Right atrium auricular region (tissue), 2 donors: ENCODE data around the gene POFUT1. TPM values are rescaled to one million over a fixed set of nuclear protein-coding genes. Genes with fewer than 3 reads are reported as not detected.
A peak's percentile ranks its signal among the peaks of the same experiment; 100 is the strongest.

Experiments used
- DNase-seq: peaks from one replicate; pipeline ENCODE4 v3.0.0-alpha.2; 2019; ENCODE audit warnings: low spot score
- H3K27ac ChIP-seq, 2 donors: fragments of 200-600 bp; sonication (generic); 1 replicate in 1 of 2; 2 replicates in 1 of 2; pipeline ENCODE4 v1.5.1; 2016 to 2019
- H3K27me3 ChIP-seq, 2 donors: fragments of 200-600 bp; sonication (generic); one replicate each; pipeline versions ENCODE4 v1.5.1 to v1.6.0; 2017 to 2019
- H3K36me3 ChIP-seq: fragments of 200-600 bp; sonication (generic); one replicate; pipeline ENCODE4 v1.5.1; 2016
- H3K4me1 ChIP-seq, 2 donors: fragments of 200-600 bp; sonication (generic); one replicate each; pipeline versions ENCODE4 v1.5.1 to v1.6.0; 2017 to 2019
- H3K4me3 ChIP-seq, 2 donors: fragments of 200-600 bp; sonication (generic); 1 replicate in 1 of 2; 2 replicates in 1 of 2; pipeline ENCODE4 v1.5.1; 2017 to 2019; ENCODE audit warnings: mild to moderate bottlenecking in 1 of 2, moderate library complexity in 1 of 2
- H3K9me3 ChIP-seq, 2 donors: fragments of 200-600 bp; sonication (generic); one replicate each; pipeline ENCODE4 v1.5.1; 2019
- total RNA-seq, 2 donors: library from RNA; depleted of rRNA; stranded (reverse); fragments of >200 nt; gene quantifications; one replicate each; pipeline ENCODE4 v1.1.0, GENCODE V29; 2016
- TF ChIP-seq, protein P1 (sequence below), 2 donors: fragments of 200-600 bp; sonication (generic); IDR thresholded peaks; one replicate each; pipeline ENCODE4 v1.5.1; 2019; ENCODE audit warnings: antibody characterized with exemption in 2 of 2

Gene POFUT1
- total RNA-seq, 2 donors from 2014 or later: 26.8 to 31.6 TPM

DNA sequence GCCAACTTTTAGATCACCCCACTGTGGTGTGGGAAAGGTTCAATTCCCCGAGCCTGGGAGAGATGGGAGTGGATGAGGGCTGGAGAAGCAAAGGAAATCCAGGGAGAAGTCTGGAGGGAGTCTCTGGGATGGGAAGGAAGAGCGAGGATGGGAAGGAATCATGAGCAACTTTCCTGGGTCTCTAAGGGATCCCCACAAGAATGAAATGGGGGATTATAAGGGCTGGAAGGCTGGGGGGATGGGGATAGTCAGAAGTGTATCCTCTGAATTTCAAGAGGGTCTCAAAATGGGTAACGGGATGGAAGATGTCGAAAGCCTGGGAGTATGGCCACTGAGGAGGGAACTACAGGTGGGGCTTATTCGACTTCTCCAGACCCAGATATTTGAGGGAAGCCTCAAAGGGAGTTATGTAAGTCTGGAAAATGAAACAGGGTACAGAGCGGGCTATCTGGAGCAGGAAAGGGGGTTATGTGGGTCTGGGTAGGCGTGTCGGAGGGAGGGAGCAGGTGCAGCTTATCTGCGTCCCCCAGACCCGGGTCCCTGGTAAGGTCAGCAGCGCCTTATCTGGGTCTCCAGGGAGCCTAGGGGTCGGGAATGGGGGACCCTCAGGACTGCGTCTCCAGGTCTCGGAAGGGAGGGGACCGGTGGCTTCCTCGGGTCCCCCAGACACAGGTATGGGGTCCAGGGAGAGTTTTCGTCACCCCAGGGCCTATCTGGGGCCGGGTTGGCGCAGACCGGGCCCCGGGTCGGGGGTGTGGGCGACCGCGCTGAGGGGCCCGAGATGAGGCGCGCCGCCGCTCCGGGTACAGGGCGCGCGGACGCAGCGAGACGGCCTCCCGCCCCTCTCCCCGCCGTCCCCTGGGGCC is 687 bp upstream of the POFUT1 start:
- TF ChIP-seq, protein P1, sequence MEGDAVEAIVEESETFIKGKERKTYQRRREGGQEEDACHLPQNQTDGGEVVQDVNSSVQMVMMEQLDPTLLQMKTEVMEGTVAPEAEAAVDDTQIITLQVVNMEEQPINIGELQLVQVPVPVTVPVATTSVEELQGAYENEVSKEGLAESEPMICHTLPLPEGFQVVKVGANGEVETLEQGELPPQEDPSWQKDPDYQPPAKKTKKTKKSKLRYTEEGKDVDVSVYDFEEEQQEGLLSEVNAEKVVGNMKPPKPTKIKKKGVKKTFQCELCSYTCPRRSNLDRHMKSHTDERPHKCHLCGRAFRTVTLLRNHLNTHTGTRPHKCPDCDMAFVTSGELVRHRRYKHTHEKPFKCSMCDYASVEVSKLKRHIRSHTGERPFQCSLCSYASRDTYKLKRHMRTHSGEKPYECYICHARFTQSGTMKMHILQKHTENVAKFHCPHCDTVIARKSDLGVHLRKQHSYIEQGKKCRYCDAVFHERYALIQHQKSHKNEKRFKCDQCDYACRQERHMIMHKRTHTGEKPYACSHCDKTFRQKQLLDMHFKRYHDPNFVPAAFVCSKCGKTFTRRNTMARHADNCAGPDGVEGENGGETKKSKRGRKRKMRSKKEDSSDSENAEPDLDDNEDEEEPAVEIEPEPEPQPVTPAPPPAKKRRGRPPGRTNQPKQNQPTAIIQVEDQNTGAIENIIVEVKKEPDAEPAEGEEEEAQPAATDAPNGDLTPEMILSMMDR (IDR thresholded peaks at IDR 0.05): no peak
- no peak for DNase-seq
- peak overlapping the region; percentile 87 to 93 for H3K4me3 ChIP-seq
- peaks cover 0 to 50% of the 10 kb centered on the region in 2 donors for H3K4me1 ChIP-seq
- no peaks in the 10 kb centered on the region for H3K27me3 ChIP-seq
- H3K9me3 ChIP-seq: no peaks in the 10 kb centered on the region
- no peaks in the 10 kb centered on the region for H3K36me3 ChIP-seq
- H3K27ac ChIP-seq: peak overlapping the region; percentile 87 to 90

DNA sequence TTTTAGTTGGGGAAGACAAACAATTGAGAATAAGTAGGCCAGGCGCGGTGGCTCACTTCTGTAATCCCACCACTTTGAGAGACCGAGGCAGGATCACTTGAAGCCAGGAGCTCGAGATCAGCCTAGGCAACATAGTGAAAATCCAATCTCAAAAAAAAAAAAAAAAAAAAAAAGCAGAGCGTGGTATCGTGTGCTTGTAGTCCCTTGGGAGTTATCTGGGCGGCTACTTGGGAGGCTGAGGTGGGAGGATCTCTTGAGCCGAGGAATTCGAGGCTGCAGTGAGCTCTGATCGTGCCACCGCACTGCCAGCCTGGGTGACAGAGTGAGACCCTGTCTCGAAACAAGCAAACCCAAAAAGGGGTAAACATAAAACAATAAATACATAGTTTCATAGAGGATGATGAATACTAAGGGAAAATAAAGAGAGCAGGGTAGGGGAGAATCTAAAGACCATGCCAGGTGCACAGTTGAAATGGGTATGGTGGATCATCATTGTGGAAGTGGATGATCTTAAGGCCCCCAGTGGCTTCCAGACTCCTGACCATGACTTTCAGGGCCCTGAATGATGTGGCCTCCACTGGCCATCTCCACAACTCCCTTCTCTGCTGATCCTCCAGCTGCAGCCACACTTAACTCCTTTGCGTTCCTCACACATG is 947 bp downstream of the POFUT1 start:
- peak overlapping the region; percentile 87 to 90 for H3K27ac ChIP-seq
- H3K9me3 ChIP-seq: no peaks in the 10 kb centered on the region
- TF ChIP-seq, protein P1 (IDR thresholded peaks at IDR 0.05): no peak
- H3K4me1 ChIP-seq: peaks cover 0 to 34% of the 10 kb centered on the region in 2 donors
- H3K36me3 ChIP-seq: no peaks in the 10 kb centered on the region
- H3K27me3 ChIP-seq: no peaks in the 10 kb centered on the region
- no peak for DNase-seq
- peak overlapping the region in 1 of 2 donors; percentile 87 for H3K4me3 ChIP-seq

DNA sequence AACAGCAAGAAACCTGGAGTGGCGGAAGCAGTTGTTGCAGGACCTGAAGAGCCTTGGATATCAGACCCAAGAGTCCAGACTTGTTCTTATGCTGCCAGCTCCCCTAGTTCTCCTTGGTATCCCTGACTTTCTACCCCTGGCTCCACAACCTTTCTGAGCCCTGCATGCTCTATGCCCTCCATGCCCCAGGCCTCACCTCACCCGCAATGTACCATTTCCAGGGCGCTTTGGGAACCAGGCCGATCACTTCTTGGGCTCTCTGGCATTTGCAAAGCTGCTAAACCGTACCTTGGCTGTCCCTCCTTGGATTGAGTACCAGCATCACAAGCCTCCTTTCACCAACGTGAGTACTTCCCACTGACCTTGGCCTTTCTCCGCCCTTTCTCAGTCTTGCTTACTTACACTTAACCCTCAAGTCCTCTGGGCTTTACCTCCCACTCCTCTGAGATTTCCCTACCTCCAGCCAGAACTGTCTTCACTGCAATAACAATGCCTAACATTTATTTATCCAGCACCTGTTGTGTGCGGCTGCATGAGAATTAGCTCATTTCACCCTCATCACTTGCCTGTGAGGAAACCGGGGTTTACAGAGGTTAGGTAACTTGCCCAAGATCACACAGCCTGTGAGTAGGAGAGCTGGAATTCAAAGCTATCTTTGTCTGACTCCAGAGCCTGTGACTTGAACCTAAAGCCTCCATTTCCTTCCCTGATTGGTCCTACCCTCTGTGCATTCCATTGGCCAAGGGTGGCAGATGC is 2.3 kb downstream of the POFUT1 start:
- TF ChIP-seq, protein P1 (IDR thresholded peaks at IDR 0.05): no peak

DNA sequence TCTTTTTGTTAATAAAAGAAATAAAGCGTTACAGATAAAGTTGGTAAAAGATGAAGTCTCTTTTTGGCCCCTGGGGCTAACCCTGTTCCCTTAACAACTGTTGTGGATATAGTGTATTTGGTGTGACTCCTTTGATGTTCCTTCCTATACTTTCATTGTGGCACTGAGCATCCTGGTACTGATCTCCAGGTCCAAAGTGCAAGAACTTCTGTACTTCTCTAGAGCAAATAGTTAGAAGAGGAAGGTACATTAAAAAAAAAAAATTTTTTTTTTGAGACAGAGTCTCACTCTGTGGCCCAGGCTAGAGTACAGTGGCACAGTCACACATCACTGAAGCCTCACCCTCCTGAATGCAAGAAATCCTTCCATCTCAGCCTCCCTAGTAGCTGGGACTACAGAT is 6.2 kb downstream of the POFUT1 start:
- Histone ChIP-seq H3K36me3 (peaks cover 40% of the 10 kb centered on the region), H3K27me3 (no peaks in the 10 kb centered on the region), H3K9me3 (no peaks in the 10 kb centered on the region), H3K4me1 (no peaks in the 10 kb centered on the region), H3K4me3 (no peak overlapping the region), H3K27ac (no peak overlapping the region)
- TF ChIP-seq, protein P1 (IDR thresholded peaks at IDR 0.05): no peak
- DNase-seq: no peak

More for the DNA sequence above, 2.3 kb downstream of the POFUT1 start:
- no peaks in the 10 kb centered on the region for H3K9me3 ChIP-seq
- no peak overlapping the region for H3K4me3 ChIP-seq
- DNase-seq: no peak
- no peak overlapping the region for H3K27ac ChIP-seq
- H3K36me3 ChIP-seq: peaks cover 5% of the 10 kb centered on the region
- no peaks in the 10 kb centered on the region for H3K27me3 ChIP-seq
- peaks cover 0 to 20% of the 10 kb centered on the region in 2 donors for H3K4me1 ChIP-seq

DNA sequence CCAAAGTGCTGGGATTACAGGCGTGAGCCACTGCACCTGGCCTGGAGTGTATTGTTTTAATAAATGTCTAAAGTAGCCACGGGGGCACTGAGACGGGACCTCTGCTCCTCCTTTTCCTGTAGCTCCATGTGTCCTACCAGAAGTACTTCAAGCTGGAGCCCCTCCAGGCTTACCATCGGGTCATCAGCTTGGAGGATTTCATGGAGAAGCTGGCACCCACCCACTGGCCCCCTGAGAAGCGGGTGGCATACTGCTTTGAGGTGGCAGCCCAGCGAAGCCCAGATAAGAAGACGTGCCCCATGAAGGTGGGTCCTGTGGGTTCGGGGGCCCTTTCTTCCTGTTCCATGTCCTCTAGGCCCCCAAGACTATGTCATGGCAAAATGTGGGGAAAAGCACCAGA is 7.5 kb downstream of the POFUT1 start:
- Histone ChIP-seq H3K4me3 (no peak overlapping the region), H3K27me3 (no peaks in the 10 kb centered on the region), H3K36me3 (peaks cover 48% of the 10 kb centered on the region), H3K4me1 (no peaks in the 10 kb centered on the region), H3K27ac (no peak overlapping the region), H3K9me3 (no peaks in the 10 kb centered on the region)
- TF ChIP-seq, protein P1 (IDR thresholded peaks at IDR 0.05): no peak
- no peak for DNase-seq
